KMS-11 (cell line): ENCODE measurements around the gene PHF12.

ENCODE experiments used
- H2AFZ ChIP-seq: fragments of 200-600 bp; sonication (generic); 2 replicates; pipeline ENCODE4 v1.6.1; 2016; ENCODE audit warnings: antibody characterized with exemption, mixed run types, low read depth
- H3K27ac ChIP-seq: fragments of 200-600 bp; sonication (generic); 2 replicates; pipeline ENCODE4 v1.6.1; 2016; ENCODE audit warnings: mild to moderate bottlenecking, mixed run types
- H3K27me3 ChIP-seq: fragments of 200-600 bp; sonication (generic); 2 replicates; pipeline ENCODE4 v1.6.1; 2017; ENCODE audit warnings: mild to moderate bottlenecking, low read depth, mixed run types, moderate library complexity; ENCODE audit not compliant: insufficient read depth
- H3K36me3 ChIP-seq: fragments of 200-600 bp; sonication (generic); 2 replicates; pipeline ENCODE4 v1.6.1; 2017; ENCODE audit warnings: mild to moderate bottlenecking, mixed run types; ENCODE audit not compliant: insufficient read depth
- H3K4me1 ChIP-seq: fragments of 200-600 bp; sonication (generic); 2 replicates; pipeline ENCODE4 v1.6.1; 2016; ENCODE audit warnings: mild to moderate bottlenecking, low read depth, mixed run types; ENCODE audit not compliant: poor library complexity, severe bottlenecking
- H3K4me2 ChIP-seq: fragments of 200-600 bp; sonication (generic); 2 replicates; pipeline ENCODE4 v1.7.0; 2016; ENCODE audit warnings: mild to moderate bottlenecking, mixed run types
- H3K4me3 ChIP-seq: fragments of 200-600 bp; sonication (generic); IDR thresholded peaks from 2 replicates; pipeline ENCODE4 v1.6.1; 2017; ENCODE audit warnings: low read depth, low read length, mixed read lengths; ENCODE audit not compliant: insufficient read depth
- H3K79me2 ChIP-seq: fragments of 200-600 bp; sonication (generic); 2 replicates; pipeline ENCODE4 v1.6.1; 2016; ENCODE audit warnings: low read depth, mixed run types; ENCODE audit not compliant: insufficient read depth
- H3K9ac ChIP-seq: fragments of 200-600 bp; sonication (generic); 2 replicates; pipeline ENCODE4 v1.6.1; 2016; ENCODE audit warnings: mild to moderate bottlenecking, mixed run types
- H4K20me1 ChIP-seq: fragments of 200-600 bp; sonication (generic); 2 replicates; pipeline ENCODE4 v1.6.1; 2016; ENCODE audit warnings: mild to moderate bottlenecking, mixed run types; ENCODE audit not compliant: insufficient read depth
- TF ChIP-seq, protein P1 (sequence below): fragments of 200-600 bp; sonication (generic); conservative IDR thresholded peaks from 2 replicates; pipeline ENCODE4 v1.6.1; 2017; ENCODE audit warnings: low read depth, mild to moderate bottlenecking, antibody characterized with exemption, low read length, moderate library complexity, mixed read lengths

Gene PHF12

DNA sequence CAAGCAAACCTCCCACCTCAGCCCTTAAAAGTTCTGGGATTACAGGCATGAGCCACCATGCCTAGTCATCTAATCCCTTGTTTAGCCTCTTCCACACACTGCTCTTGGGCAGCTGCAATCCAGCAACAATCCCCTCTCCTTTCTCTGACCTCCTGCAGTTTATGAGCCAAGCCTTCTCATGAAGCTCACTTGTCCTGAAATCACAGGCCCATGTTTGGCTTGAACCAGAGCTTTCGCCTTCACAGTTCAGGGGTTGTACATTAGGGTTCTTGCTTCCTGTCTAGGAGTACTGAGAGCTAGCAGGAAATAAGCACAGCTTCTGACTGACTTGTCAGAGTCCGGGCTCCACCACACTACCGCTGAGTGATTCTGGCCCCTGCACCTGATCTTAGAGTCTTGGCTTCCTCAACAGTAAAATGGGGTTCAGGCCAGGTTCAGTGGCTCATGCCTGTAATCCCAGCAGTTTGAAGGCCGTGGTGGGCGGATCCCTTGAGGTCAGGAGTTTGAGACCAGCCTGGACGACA, 80.2 kb downstream of the PHF12 start:
- Histone ChIP-seq H3K4me3 (no peak overlapping the region), H4K20me1 (no peaks in the 10 kb centered on the region), H3K4me1 (no peaks in the 10 kb centered on the region), H3K27me3 (no peaks in the 10 kb centered on the region), H3K27ac (no peak overlapping the region), H2AFZ (no peak overlapping the region), H3K79me2 (no peaks in the 10 kb centered on the region), H3K4me2 (no peak overlapping the region), H3K9ac (no peak overlapping the region), H3K36me3 (no peaks in the 10 kb centered on the region)
- TF ChIP-seq, protein P1, sequence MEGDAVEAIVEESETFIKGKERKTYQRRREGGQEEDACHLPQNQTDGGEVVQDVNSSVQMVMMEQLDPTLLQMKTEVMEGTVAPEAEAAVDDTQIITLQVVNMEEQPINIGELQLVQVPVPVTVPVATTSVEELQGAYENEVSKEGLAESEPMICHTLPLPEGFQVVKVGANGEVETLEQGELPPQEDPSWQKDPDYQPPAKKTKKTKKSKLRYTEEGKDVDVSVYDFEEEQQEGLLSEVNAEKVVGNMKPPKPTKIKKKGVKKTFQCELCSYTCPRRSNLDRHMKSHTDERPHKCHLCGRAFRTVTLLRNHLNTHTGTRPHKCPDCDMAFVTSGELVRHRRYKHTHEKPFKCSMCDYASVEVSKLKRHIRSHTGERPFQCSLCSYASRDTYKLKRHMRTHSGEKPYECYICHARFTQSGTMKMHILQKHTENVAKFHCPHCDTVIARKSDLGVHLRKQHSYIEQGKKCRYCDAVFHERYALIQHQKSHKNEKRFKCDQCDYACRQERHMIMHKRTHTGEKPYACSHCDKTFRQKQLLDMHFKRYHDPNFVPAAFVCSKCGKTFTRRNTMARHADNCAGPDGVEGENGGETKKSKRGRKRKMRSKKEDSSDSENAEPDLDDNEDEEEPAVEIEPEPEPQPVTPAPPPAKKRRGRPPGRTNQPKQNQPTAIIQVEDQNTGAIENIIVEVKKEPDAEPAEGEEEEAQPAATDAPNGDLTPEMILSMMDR: no peak

DNA sequence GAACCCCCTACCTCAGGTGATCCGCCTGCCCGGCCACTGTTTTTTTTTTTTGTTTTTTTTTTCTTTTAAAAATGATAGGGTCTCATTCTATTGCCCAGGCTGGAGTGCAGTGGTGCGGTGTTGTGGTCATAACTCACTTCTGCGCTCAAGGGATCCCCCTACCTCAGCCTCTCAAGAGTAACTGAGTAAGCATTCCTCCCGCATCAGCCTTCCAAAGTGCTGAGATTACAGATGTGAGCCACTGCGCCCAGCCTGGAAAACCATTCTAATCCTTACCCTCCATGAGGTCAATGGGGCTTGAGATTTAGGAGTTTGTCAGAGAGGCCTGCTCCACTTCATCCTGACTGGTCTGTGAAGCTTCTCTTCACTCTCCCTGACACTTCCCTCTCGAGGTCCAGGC, 84.0 kb downstream of the PHF12 start:
- H2AFZ ChIP-seq: no peak overlapping the region
- no peak overlapping the region for H3K27ac ChIP-seq
- H3K9ac ChIP-seq: no peak overlapping the region
- TF ChIP-seq, protein P1: no peak
- H3K79me2 ChIP-seq: no peaks in the 10 kb centered on the region
- no peaks in the 10 kb centered on the region for H3K27me3 ChIP-seq
- H3K4me1 ChIP-seq: no peaks in the 10 kb centered on the region
- no peak overlapping the region for H3K4me2 ChIP-seq
- H3K4me3 ChIP-seq: no peak overlapping the region
- no peaks in the 10 kb centered on the region for H3K36me3 ChIP-seq
- no peaks in the 10 kb centered on the region for H4K20me1 ChIP-seq

DNA sequence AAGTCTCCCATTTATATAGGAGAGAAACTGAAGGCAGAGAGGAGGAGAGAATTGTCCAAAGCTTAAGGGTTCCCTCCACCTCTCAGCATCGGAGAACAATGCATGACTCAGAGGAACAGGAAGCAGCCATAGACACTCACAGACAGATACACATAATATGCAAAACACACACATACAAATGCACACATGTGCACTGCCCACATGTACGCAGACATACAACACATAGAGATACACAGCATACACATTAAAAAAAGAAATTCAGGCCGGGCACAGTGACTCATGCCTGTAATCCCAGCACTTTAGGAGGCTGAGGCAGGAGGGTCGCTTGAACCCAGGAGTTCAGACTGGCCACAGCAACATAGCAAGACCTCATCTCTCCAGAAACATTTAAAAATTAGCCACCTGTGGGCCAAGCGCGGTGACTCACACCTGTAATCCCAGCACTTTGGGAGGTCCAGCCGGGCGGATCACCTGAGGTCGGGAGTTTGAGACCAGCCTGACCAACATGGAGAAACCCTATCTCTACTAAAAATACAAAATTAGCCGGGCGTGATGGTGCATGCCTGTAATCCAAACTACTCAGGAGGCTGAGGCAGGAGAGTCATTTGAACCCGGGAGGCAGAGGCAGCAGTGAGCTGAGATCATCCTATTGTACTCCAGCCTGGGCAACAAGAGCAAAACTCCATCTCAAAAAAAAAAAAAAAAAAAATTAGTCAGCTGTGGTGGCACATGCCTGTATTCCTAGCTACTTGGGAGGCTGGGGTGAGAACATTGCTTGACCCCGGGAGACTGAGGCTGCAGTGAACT, 85.2 kb downstream of the PHF12 start:
- H3K4me1 ChIP-seq: no peaks in the 10 kb centered on the region
- H3K36me3 ChIP-seq: no peaks in the 10 kb centered on the region
- H3K4me3 ChIP-seq: no peak overlapping the region
- H2AFZ ChIP-seq: no peak overlapping the region
- no peaks in the 10 kb centered on the region for H3K79me2 ChIP-seq
- H3K27me3 ChIP-seq: no peaks in the 10 kb centered on the region
- no peak overlapping the region for H3K9ac ChIP-seq
- no peak overlapping the region for H3K27ac ChIP-seq
- H4K20me1 ChIP-seq: no peaks in the 10 kb centered on the region
- no peak overlapping the region for H3K4me2 ChIP-seq
- TF ChIP-seq, protein P1: no peak

DNA sequence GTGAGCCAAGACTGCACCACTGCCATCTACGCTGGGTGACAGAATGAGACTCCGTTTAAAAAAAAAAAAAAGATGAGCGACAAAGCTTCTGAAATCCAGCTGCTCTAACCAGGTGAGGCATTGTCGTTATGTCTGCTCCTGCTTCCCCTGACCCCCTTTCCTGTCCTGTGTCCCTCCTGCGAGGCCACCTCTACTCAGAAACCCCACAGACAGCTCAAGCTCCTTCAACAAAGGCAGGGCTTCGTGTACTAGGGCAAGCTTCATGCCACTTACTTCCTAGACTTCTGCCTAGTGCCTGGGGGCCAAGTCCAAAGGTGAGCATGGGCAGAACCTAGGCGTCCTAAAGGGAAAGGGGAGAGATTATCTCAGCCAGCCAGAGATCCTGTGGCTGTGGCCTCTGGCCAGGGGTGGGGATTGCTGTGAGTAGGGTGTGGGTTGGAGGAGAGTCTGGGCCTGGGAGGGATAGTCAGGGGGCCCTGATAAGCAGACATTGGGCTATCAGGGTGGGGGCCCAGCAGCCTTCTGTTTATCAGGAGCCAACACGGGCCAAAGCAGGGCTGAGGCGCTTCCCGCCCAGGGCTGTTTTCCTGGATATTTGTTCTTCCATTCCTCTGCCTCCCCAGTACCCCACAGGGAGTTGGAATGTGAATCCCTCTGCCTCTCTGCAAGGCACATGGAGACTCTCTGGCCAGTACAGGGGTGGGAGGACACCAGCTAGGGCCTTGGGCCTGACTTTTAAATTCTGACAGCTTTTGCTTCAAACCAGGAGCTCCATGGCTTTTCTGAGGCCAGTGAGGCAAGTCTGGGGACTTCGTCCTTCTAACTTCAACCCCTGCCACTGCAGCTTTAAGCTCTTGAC, 86.1 kb downstream of the PHF12 start:
- Histone ChIP-seq H3K79me2 (no peaks in the 10 kb centered on the region), H3K4me2 (no peak overlapping the region), H3K36me3 (no peaks in the 10 kb centered on the region), H3K9ac (no peak overlapping the region), H4K20me1 (no peaks in the 10 kb centered on the region), H2AFZ (no peak overlapping the region), H3K27me3 (no peaks in the 10 kb centered on the region), H3K27ac (no peak overlapping the region), H3K4me3 (no peak overlapping the region), H3K4me1 (no peaks in the 10 kb centered on the region)
- TF ChIP-seq, protein P1: no peak
